ENCODE data around the gene SPTBN5.

Gene SPTBN5

DNA sequence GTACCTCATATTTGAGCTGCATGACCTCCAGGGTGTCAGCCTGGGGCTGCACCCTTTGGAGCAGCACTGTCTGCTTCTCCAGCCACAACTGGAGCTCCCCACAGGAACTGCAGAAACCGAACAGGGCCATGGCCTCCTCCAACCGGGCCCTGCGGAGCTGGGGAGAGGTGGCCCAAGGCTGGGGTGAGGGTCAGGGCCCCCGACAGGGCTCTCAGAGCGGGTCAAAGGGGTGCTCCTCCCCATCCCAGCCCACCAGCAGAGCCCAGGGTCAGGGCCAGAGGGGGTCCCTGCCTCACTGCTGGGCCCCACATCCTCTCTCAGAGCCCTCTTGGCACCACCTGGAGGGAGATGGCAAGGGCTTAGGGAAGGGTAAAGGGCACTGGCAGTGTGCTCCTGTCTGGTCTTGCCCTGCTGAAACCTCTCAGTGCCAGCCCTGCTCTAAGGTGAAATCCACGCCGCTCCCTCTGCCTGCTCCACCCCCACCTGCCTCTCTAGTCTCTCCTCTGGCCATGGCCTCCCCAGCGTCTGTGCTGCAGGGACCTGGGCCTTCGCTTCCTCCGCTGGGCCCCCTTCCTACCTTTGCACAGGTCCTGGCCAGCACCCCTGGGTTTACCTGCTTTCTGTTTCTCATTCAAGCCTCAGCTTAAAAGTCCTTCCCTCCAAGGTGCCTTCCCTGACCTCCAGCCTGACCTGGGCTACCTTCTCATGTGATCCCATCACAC, 13.5 kb downstream of the SPTBN5 start:
- Histone ChIP-seq H3K27me3 (replicated peaks; ENCODE audit: insufficient read depth, low read length) (peaks cover 12% of the 10 kb centered on the region), H3K27ac (ENCODE audit: low read length) (no peak overlapping the region)
- TF ChIP-seq, protein P1, sequence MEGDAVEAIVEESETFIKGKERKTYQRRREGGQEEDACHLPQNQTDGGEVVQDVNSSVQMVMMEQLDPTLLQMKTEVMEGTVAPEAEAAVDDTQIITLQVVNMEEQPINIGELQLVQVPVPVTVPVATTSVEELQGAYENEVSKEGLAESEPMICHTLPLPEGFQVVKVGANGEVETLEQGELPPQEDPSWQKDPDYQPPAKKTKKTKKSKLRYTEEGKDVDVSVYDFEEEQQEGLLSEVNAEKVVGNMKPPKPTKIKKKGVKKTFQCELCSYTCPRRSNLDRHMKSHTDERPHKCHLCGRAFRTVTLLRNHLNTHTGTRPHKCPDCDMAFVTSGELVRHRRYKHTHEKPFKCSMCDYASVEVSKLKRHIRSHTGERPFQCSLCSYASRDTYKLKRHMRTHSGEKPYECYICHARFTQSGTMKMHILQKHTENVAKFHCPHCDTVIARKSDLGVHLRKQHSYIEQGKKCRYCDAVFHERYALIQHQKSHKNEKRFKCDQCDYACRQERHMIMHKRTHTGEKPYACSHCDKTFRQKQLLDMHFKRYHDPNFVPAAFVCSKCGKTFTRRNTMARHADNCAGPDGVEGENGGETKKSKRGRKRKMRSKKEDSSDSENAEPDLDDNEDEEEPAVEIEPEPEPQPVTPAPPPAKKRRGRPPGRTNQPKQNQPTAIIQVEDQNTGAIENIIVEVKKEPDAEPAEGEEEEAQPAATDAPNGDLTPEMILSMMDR (IDR thresholded peaks at IDR 0.05; ENCODE audit: low read length) = no peak
- TF ChIP-seq EZH2 (optimal IDR thresholded peaks at IDR 0.05; ENCODE audit: low read depth, low read length) (no peak), EZH2phosphoT487 (IDR thresholded peaks at IDR 0.05; ENCODE audit: low read length) (no peak)

DNA sequence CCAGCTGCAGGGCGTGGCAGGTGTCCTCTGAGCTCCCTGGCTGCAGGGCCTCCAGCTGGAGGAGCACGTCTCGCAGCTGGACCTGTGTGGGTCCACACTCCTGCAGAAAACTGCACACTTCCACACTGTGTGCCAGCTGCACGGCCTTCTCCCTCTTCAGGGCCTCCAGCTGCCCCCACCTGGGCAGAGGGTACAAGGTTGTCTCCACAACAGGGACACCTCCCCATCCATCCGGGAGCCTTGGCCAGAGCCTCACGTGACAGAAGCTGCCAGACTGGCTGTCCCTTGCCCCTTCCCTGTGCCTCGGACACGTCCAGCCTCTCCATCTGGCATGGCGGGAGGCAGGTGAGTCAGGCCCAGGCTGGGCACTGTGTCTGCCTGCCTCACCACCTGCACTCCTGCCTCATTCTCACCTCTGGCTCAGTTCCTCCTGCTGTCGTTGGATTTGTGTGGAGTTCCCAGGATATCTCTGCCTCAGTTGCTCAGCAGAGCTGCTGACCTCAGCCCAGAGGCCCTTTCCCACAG, 14.5 kb downstream of the SPTBN5 start:
- no peaks in the 10 kb centered on the region for H4K20me1 ChIP-seq (ENCODE audit: insufficient read depth, low read length)
- no peak overlapping the region for H3K9ac ChIP-seq (ENCODE audit: low read length)
- H3K9me2 ChIP-seq (replicated peaks; ENCODE audit: insufficient read depth, low read length) = no peaks in the 10 kb centered on the region
- no peak overlapping the region for H3K4me3 ChIP-seq (ENCODE audit: low read length)
- TF ChIP-seq EZH2 (optimal IDR thresholded peaks at IDR 0.05; ENCODE audit: low read depth, low read length) (no peak), EZH2phosphoT487 (IDR thresholded peaks at IDR 0.05; ENCODE audit: low read length) (no peak)
- TF ChIP-seq, protein P1 (IDR thresholded peaks at IDR 0.05; ENCODE audit: low read length) = no peak
- no peaks in the 10 kb centered on the region for H3K36me3 ChIP-seq (replicated peaks; ENCODE audit: insufficient read depth, low read length)
- DNase-seq = no peak
- no peak overlapping the region for H3K27ac ChIP-seq (ENCODE audit: low read length)
- no peak overlapping the region for H3K4me2 ChIP-seq (ENCODE audit: low read depth, low read length)
- H3K79me2 ChIP-seq (ENCODE audit: low read length) = no peaks in the 10 kb centered on the region
- H3K9me3 ChIP-seq (replicated peaks; ENCODE audit: insufficient read depth, low read length) = no peaks in the 10 kb centered on the region
- peaks cover 21% of the 10 kb centered on the region for H3K27me3 ChIP-seq (replicated peaks; ENCODE audit: insufficient read depth, low read length)
- H3F3A ChIP-seq (ENCODE audit: insufficient read depth, low read length) = no peaks in the 10 kb centered on the region
- no peaks in the 10 kb centered on the region for H3K4me1 ChIP-seq (ENCODE audit: low read length)
- no peak overlapping the region for H2AFZ ChIP-seq (ENCODE audit: low read length)

More for the DNA sequence above, 13.5 kb downstream of the SPTBN5 start:
- no peaks in the 10 kb centered on the region for H3K9me2 ChIP-seq (replicated peaks; ENCODE audit: insufficient read depth, low read length)
- no peaks in the 10 kb centered on the region for H3K79me2 ChIP-seq (ENCODE audit: low read length)
- H3K36me3 ChIP-seq (replicated peaks; ENCODE audit: insufficient read depth, low read length) = no peaks in the 10 kb centered on the region
- no peaks in the 10 kb centered on the region for H4K20me1 ChIP-seq (ENCODE audit: insufficient read depth, low read length)
- no peak overlapping the region for H3K4me2 ChIP-seq (ENCODE audit: low read depth, low read length)
- no peaks in the 10 kb centered on the region for H3F3A ChIP-seq (ENCODE audit: insufficient read depth, low read length)
- no peak overlapping the region for H2AFZ ChIP-seq (ENCODE audit: low read length)
- no peak overlapping the region for H3K9ac ChIP-seq (ENCODE audit: low read length)
- no peak overlapping the region for H3K4me3 ChIP-seq (ENCODE audit: low read length)
- DNase-seq = no peak
- H3K4me1 ChIP-seq (ENCODE audit: low read length) = no peaks in the 10 kb centered on the region
- H3K9me3 ChIP-seq (replicated peaks; ENCODE audit: insufficient read depth, low read length) = no peaks in the 10 kb centered on the region

DNA sequence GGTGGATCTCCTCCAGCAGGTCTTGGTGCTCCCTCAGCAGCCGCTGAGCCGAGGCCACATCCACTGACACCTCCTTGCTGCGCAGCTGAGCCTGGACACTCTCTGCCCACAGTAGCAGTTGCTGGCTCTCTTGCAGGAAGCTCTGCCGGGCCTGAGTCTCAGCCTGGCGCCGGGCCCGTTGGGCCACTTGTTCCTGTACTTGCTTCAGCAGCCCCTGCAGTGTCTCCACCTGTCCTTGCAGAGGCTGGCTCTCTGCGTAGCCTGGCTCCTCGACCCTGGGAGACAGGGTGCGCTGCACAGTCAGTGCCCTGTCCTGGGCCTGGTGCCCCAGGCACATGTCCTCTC, 15.5 kb downstream of the SPTBN5 start:
- H3F3A ChIP-seq (ENCODE audit: insufficient read depth, low read length) = no peaks in the 10 kb centered on the region
- H4K20me1 ChIP-seq (ENCODE audit: insufficient read depth, low read length) = no peaks in the 10 kb centered on the region
- TF ChIP-seq EZH2 (optimal IDR thresholded peaks at IDR 0.05; ENCODE audit: low read depth, low read length) (no peak), EZH2phosphoT487 (IDR thresholded peaks at IDR 0.05; ENCODE audit: low read length) (no peak)
- TF ChIP-seq, protein P1 (IDR thresholded peaks at IDR 0.05; ENCODE audit: low read length) = no peak
- H3K4me2 ChIP-seq (ENCODE audit: low read depth, low read length) = no peak overlapping the region
- H3K27me3 ChIP-seq (replicated peaks; ENCODE audit: insufficient read depth, low read length) = peaks cover 31% of the 10 kb centered on the region
- H3K4me3 ChIP-seq (ENCODE audit: low read length) = no peak overlapping the region
- H3K27ac ChIP-seq (ENCODE audit: low read length) = no peak overlapping the region
- no peaks in the 10 kb centered on the region for H3K4me1 ChIP-seq (ENCODE audit: low read length)
- H3K9ac ChIP-seq (ENCODE audit: low read length) = no peak overlapping the region
- no peaks in the 10 kb centered on the region for H3K36me3 ChIP-seq (replicated peaks; ENCODE audit: insufficient read depth, low read length)
- no peaks in the 10 kb centered on the region for H3K79me2 ChIP-seq (ENCODE audit: low read length)
- DNase-seq = no peak
- no peaks in the 10 kb centered on the region for H3K9me2 ChIP-seq (replicated peaks; ENCODE audit: insufficient read depth, low read length)
- H3K9me3 ChIP-seq (replicated peaks; ENCODE audit: insufficient read depth, low read length) = no peaks in the 10 kb centered on the region
- no peak overlapping the region for H2AFZ ChIP-seq (ENCODE audit: low read length)

All from MM.1S (cell line).